Muscle of leg (tissue), 11 donors: Measurements from ENCODE around the gene KRTAP4-3. TPM values are rescaled to one million over a fixed set of nuclear protein-coding genes. Genes with fewer than 3 reads are reported as not detected.
"Not testable (repeated sequence)": the region's sequence is repeated elsewhere in the genome, so short reads cannot be mapped to it uniquely, and the experiment has no call there.

Source experiments
- DNase-seq: peaks from one replicate; pipeline ENCODE4 v3.0.0; 2013
- H3K27ac ChIP-seq: one replicate; pipeline ENCODE4 v1.5.1; 2013; ENCODE audit warnings: mild to moderate bottlenecking, low read length, control low read depth
- H3K27me3 ChIP-seq: one replicate; pipeline ENCODE4 v1.6.1; 2013; ENCODE audit warnings: low read length; ENCODE audit not compliant: control insufficient read depth, insufficient read depth
- H3K36me3 ChIP-seq: one replicate; pipeline ENCODE4 v1.6.1; 2013; ENCODE audit warnings: low read length; ENCODE audit not compliant: control insufficient read depth, insufficient read depth
- H3K4me1 ChIP-seq: one replicate; pipeline ENCODE4 v1.6.1; 2013; ENCODE audit warnings: low read length; ENCODE audit not compliant: control insufficient read depth, insufficient read depth
- H3K4me3 ChIP-seq: one replicate; pipeline ENCODE4 v1.5.1; 2013; ENCODE audit warnings: low read length, control low read depth
- H3K9me3 ChIP-seq: replicated peaks from 2 replicates; pipeline ENCODE4 v1.6.1; 2013; ENCODE audit warnings: low read depth, low read length; ENCODE audit not compliant: control insufficient read depth
- WGBS: methylation state at CpG from one replicate; pipeline ENCODE4 v1.1.5; 2013; ENCODE audit warnings: missing lambda C conversion rate; ENCODE audit not compliant: insufficient coverage; 5-methylcytosine and 5-hydroxymethylcytosine counted together
- polyA plus RNA-seq, 8 donors: library from polyadenylated mRNA; unstranded; fragments of 120-200 nt; gene quantifications; one replicate each; pipeline versions ENCODE4 v1.2.1 to v1.2.3, GENCODE V29; 2013; ENCODE audit warnings: inconsistent platforms in 1 of 8, low replicate concordance in 1 of 8; ENCODE audit not compliant: insufficient read length in 8 of 8, insufficient read depth in 1 of 8
- total RNA-seq: library from RNA; stranded (reverse); fragments of 120-200 nt; gene quantifications from one replicate; pipeline ENCODE4 v1.2.4, GENCODE V29; 2013

KRTAP4-3 gene
- total and polyA plus RNA-seq, 9 donors, result not detected

DNA sequence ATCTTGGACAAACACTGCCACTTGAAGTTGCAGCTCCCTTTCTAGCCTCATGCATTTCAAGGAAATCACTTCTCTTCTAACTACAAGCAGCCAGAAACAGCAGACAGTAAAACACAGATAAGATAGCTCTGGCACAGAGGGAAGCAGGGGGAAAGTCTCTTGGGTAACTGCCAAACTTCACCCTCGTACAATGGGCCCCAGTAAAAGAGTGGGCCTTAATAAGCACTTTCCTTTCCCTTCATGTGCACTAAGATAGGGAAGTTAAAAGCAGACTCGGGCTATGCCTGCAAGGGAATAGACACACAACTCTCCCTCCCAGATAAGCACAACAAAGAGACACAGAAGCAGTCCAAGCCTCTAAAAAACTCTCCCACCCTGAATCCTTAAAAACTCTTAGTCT lies 14.2 kb downstream of the KRTAP4-3 start:
- peak; percentile 52 for DNase-seq
- Histone ChIP-seq H3K27me3 (no peaks in the 10 kb centered on the region), H3K36me3 (no peaks in the 10 kb centered on the region), H3K4me1 (no peaks in the 10 kb centered on the region), H3K27ac (no peak overlapping the region), H3K9me3 (no peaks in the 10 kb centered on the region), H3K4me3 (no peak overlapping the region)
- no CpG with 5 or more reads among the region's 2 CpGs for WGBS

DNA sequence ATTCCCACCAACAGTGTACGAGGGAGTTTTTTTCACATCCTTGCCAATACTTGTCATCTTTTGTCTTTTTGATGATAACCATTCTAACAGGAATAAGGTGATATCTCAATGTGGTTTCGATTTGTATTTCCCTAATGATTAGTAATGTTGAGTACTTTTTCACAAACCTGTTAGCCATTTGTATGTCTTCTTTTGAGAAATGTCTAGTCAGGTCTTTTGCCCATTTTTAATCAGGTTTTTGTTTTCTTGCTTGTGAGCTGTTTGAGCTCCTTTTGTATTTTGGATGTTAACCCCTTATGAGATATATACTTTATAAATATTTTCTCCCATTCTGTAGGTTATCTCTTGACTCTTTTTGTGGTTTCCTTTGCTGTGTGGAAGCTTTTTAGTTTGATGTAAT lies 16.5 kb downstream of the KRTAP4-3 start:
- Histone ChIP-seq H3K27me3 (no peaks in the 10 kb centered on the region), H3K4me1 (no peaks in the 10 kb centered on the region), H3K27ac (no peak overlapping the region), H3K9me3 (no peaks in the 10 kb centered on the region), H3K36me3 (no peaks in the 10 kb centered on the region), H3K4me3 (no peak overlapping the region)
- DNase-seq, result no peak
- no CpG with 5 or more reads among the region's 2 CpGs for WGBS

DNA sequence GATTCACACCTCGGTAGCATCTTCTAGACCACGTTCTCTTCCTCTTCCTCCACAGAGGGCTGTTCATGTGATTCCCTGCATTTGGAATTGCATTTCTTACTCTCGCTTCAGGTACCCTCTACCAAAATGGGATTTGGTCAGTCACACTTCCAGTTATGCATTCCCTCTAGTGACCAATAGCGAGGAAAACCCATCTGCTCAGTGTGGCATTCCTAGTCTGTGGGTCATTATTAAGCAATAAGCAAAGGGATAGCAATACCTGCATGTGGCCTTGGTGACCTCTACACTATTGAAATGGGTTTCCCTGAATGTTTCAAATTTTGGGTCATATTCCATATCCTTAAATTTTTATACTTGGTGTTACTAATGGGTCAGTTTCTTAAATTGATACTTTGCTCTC lies 18.0 kb downstream of the KRTAP4-3 start:
- no peak for DNase-seq
- Histone ChIP-seq H3K4me3 (no peak overlapping the region), H3K9me3 (no peaks in the 10 kb centered on the region), H3K36me3 (no peaks in the 10 kb centered on the region), H3K27ac (no peak overlapping the region), H3K4me1 (no peaks in the 10 kb centered on the region), H3K27me3 (no peaks in the 10 kb centered on the region)
- 54% methylated on average over 3 of the region's 4 CpGs for WGBS

DNA sequence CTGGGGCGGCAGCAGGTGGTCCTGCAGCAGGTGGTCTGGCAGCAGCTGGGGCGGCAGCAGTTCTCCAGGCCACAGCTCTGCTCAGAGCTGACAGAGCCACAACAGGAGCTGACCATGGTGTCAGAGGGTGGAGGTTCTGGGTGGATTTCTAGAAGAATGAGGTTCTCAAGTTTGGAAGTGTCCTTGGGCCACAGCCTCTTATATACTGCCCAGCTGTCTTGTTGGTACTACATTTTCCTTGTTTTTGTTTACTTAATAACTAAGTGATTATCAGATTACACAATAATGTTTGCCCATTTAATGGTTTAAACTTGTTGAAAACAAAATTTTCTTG lies 18.4 kb downstream of the KRTAP4-3 start, which contains the start of gene KRTAP4-5:
KRTAP4-5 (minus strand) TSS at position 174 of the 334 bp plus-strand sequence; CDS start at position 116, 58 bp downstream.
- no peaks in the 10 kb centered on the region for H3K4me1 ChIP-seq
- no peaks in the 10 kb centered on the region for H3K36me3 ChIP-seq
- H3K4me3 ChIP-seq, result no peak within 1 kb of the TSS
- no peak for DNase-seq
- WGBS, result 48% methylated on average over 2 of the region's 2 CpGs
- H3K9me3 ChIP-seq, result no peaks in the 10 kb centered on the region
- H3K27me3 ChIP-seq, result no peaks in the 10 kb centered on the region
- no peak within 1 kb of the TSS for H3K27ac ChIP-seq

DNA sequence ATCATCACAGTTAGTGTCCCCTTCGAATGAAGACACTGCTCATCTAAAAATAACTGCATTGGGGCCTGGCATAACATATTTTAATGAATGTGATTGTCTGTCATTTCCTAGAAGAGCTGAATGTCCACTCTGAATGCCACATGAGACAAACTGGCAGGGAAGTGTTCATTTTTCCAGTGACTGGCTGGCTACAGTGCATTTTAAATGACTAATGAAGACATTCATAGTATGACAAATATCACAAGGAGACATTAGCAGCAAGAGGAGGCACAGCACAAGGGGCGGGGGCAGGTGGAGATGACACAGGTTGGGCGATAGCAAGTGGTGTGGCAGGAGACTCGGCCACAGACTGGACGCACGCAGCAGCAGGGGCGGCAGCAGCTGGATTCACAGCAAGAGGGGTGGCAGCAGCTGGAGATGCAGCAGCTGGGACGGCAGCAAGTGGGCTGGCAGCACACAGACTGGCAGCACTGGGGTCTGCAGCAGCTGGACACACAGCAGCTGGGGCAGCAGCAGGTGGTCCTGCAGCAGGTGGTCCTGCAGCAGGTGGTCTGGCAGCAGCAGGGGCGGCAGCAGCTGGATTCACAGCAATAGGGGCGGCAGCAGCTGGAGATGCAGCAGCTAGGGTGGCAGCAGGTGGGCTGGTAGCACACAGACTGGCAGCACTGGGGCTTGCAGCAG lies 18.9 kb downstream of the KRTAP4-3 start:
- not testable (repeated sequence) for H3K4me3 ChIP-seq, H3K36me3 ChIP-seq, DNase-seq, H3K27me3 ChIP-seq, H3K27ac ChIP-seq, H3K4me1 ChIP-seq, H3K9me3 ChIP-seq
- WGBS, result 70% methylated on average over 9 of the region's 10 CpGs

DNA sequence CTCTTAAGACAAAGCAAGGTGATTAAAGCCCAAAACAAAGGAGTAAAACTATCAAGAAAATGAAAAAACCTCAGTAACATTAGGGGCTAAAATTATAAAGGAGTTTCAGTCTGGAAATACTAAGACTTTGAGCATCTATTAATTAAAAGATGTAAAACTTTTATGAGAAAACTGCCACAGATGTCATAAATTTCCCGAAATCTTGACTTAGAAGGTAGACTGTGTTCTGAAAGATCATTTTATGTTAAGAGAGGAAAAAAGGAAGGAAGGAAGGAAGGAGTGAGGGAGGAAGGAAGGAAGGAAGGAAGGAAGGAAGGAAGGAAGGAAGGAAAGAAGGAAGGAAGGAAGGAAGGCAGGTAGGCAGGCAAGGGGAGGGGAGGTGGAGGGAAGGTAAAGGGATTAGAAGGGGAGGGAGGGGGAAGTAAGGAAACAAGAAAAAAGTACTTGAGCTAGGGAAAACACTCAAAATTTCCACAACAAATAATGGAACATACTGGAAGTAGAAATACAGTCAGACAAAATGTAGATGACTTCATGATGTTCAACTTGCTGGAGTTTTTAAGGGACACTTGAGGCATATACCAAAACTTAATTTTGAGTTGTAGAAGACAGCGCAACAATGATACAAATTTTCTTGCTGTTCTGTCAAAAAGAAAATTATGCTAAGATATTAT lies 20.4 kb downstream of the KRTAP4-3 start:
- 67% methylated on average over 1 of the region's 2 CpGs for WGBS
- Histone ChIP-seq H3K36me3 (no peaks in the 10 kb centered on the region), H3K9me3 (peaks cover 11% of the 10 kb centered on the region), H3K27me3 (no peaks in the 10 kb centered on the region), H3K27ac (no peak overlapping the region), H3K4me1 (no peaks in the 10 kb centered on the region), H3K4me3 (no peak overlapping the region)
- DNase-seq, result no peak

DNA sequence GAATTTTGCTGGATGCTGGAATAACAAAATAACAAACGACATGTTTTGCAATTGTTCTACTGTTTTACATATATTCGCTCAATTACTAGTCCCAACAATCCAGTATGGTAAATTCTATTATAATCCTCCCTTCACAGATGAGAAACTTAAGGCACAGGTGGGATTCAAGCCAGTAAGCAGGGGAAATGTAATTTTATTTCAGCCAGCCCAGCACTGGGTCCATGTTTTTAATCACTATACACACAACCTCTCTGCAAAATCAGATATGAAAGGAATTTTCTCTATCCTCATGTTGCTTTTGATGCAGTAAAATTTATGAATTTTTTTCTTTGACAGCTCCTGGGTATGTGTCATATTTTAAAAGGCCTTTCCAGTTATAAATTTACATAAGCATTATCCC lies 22.8 kb downstream of the KRTAP4-3 start:
- no CpG with 5 or more reads among the region's 2 CpGs for WGBS
- no peaks in the 10 kb centered on the region for H3K27me3 ChIP-seq
- DNase-seq, result no peak
- no peaks in the 10 kb centered on the region for H3K36me3 ChIP-seq
- no peak overlapping the region for H3K4me3 ChIP-seq
- no peaks in the 10 kb centered on the region for H3K4me1 ChIP-seq
- H3K27ac ChIP-seq, result no peak overlapping the region
- H3K9me3 ChIP-seq, result peaks cover 16% of the 10 kb centered on the region

DNA sequence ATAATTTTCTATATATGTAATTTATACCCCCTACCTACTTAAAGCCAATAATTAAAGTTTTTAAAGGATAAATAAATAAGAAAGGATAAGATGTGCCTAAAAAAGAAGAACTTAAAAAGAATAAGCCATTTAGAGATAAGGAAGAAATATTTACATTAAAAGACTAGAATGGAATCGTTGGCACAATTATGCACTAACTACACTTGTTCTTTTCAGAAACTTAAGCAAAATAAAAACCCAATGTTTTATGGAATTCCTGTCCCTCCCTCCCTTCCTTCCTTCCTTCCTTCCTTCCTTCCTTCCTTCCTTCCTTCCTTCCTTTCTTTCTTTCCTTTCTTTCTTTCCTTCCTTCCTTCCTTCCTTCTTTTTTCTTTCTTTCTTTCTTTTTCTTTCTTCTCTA lies 23.2 kb downstream of the KRTAP4-3 start:
- H3K36me3 ChIP-seq, result no peaks in the 10 kb centered on the region
- no peak overlapping the region for H3K4me3 ChIP-seq
- no CpG with 5 or more reads among the region's 1 CpG for WGBS
- DNase-seq, result no peak
- H3K27me3 ChIP-seq, result no peaks in the 10 kb centered on the region
- H3K4me1 ChIP-seq, result no peaks in the 10 kb centered on the region
- no peak overlapping the region for H3K27ac ChIP-seq
- peaks cover 20% of the 10 kb centered on the region for H3K9me3 ChIP-seq

DNA sequence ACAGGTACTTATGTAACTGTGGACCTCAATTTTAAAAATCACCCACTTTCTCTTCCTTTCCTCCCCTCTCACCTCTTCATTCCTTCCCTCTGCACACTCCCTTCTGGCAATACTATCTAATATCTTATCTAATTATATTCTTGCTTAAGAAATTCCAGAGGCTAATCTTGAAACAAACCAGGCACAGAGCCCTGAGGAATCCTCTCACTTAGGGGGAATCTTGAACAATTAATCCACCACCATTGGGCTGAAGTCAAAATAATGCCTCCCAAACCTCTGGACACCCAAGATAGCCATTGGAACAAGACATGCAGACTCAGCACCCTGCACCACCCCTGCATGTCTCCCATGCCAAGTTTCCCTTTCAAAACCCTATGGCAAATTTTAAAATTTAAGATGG lies 26.7 kb downstream of the KRTAP4-3 start:
- H3K27ac ChIP-seq, result no peak overlapping the region
- peaks cover 23% of the 10 kb centered on the region for H3K9me3 ChIP-seq
- no peaks in the 10 kb centered on the region for H3K4me1 ChIP-seq

DNA sequence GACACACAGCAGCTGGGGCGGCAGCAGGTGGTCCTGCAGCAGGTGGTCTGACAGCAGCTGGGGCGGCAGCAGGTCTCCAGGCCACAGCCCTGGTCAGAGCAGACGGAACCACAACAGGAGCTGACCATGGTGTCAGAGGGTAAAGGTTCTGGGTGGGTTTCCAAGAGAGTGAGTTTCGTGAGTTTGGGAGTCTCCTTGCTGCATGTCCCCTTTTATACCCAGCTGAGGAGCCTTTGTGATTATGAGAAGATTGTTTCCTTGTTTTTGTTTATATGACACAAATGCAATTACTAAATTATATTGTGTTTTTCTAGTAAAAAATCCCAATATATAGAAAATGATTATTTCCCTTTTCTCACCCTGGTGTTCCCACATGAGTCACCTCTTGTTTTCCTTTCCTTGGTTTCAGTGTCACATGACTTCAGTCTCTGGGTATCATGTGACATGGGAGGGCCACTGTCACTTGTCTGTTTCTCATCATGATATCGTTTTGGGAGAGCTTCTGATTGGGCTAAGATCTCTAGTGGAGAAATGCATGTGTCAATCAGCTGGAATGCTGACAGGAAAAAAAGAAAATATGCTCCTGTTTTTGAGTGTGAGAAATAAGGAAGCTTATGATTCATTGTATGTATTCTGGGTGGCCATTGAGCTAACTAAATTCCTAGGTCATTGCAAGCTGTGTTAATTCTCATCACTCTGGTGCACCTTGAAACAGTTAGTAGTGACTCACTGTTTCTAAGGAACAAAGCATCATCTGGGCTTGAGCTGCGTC lies 27.5 kb downstream of the KRTAP4-3 start, which contains the start of gene KRTAP4-6:
KRTAP4-6 (minus strand) TSS at position 185 of the 772 bp plus-strand sequence; CDS start at position 128, 57 bp downstream.
- H3K36me3 ChIP-seq, result no peaks in the 10 kb centered on the region
- no peaks in the 10 kb centered on the region for H3K4me1 ChIP-seq
- H3K9me3 ChIP-seq, result peaks cover 23% of the 10 kb centered on the region

More for the DNA sequence above, 26.7 kb downstream of the KRTAP4-3 start:
- no peak for DNase-seq
- Histone ChIP-seq H3K27me3 (no peaks in the 10 kb centered on the region), H3K36me3 (no peaks in the 10 kb centered on the region), H3K4me3 (no peak overlapping the region)

More for the DNA sequence above, 27.5 kb downstream of the KRTAP4-3 start, which contains the start of gene KRTAP4-6:
- Histone ChIP-seq H3K27me3 (no peaks in the 10 kb centered on the region), H3K27ac (no peak within 1 kb of the TSS), H3K4me3 (no peak within 1 kb of the TSS)
- 98% methylated on average over 4 of the region's 6 CpGs for WGBS
- DNase-seq, result no peak
